Measurements from ENCODE around the gene SLC6A20.

Gene SLC6A20

DNA sequence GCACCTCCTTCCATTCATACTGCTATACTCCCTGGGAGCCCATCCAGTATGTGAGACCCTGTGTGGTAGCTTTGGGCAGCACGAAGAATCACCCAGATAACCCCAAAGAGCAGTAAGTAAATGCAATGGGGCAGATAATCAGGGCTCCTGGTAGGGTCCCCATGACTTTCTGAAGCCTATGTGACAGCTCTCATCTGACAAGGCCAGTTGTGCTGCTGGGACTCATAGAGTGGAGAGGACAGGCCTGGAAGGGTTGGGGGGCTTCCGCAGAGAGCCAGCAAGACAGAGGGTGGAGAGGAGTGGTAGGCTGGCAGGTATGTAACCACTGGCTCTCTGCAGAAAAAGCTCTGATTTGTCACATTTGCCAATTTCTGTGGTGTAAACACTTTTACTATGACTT lies 3.2 kb upstream of the SLC6A20 start:
- DNase-seq, result no peak

GRCh38 chr3:45798034-45798433 lies 1.7 kb upstream of the SLC6A20 start:
- DNase-seq, result no peak

GRCh38 chr3:45796902-45797637 lies 734 bp upstream of the SLC6A20 start:
- no peak for DNase-seq

DNA sequence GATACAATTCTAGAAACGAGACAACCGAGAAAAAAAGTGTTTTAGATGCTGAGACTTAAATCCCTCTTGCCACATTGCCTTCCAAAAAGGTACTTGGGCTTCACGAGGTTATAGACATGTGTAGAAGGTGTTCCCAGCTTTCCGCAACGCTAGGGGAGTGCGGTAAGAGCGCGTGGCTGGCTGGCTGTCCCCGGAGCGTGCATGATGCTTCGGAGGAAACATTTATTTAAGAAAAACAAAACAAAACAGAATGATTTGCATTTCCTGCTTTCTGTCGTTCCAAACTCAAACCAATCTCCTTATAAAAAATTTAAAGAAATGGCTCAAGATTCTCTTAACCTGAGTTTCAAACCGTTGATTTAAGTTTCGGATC lies 841 bp downstream of the SLC6A20 start:
- DNase-seq, result no peak

DNA sequence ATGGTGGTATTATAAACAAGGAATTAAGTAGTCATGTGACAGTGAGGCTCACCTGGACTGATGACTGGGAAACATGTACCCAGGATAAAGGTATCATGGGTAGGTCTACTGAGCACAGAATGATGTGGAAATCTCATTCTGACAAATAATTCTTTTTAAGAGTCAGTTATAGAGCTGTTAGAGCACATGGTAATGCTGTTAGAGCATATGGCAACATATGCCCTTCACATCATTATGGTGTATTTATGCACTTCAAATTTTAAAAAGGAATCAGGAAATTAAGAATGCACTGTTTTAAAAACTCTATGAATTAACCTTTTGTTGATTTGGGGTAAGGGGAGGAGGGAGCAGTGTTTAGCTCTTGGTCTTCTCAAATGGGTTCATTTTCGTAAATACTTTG lies 1.7 kb downstream of the SLC6A20 start:
- no peak for DNase-seq

DNA sequence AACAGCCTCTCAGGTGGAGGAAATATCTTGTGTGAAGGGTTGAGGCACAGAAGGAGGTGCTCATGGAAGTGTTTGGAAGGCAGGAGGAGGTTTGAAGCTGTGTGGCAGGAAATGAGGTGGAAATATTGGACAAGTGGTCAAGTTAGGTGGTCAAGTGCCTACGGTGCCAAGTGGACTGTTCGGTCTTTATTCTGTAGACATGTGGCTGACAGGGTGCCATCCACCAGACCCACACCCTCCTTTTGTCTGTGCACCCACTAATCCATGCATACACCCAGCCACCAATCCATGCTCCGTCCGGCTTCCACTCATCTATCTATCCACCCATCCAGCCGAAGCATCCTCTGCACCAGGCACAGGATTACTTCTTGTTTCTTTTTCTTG lies 2.2 kb downstream of the SLC6A20 start:
- no peak for DNase-seq

DNA sequence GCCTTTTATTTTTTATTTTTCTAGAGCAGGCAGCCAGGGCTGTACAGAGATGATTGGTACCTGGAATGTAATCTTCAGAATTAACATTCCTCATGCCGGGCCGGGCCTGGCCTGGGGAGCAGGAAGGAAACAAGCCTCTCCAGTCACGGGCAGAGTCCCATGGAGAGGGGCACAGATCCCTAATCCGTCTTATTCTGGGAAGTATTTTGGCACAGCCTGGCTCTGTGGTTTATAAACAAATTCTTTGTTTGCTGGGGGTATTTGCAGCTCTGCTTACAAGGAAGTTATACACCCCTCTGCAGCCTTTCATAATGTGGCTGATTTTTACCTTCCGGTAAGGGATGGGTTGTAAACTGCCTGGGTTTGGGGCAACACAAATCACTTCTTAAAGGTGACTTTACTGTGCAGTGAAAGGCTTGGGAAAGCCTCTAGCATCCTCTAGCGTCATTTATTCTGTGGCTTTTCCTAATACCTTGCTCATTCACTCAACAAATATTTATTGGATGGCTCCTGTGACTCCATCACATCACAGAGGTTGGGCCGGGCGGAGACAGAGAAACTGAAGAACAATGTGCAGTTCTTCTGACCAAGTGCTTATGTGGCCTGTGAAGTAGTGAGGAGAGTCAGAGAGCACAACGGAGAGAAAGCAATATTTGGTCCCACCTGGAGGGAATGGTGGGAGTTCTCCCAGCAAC lies 2.7 kb downstream of the SLC6A20 start:
- DNase-seq, result no peak

- DNase-seq, result no peak
Measured at GRCh38 chr3:45792516-45793172, 3.7 kb downstream of the SLC6A20 start.

- DNase-seq, result no peak
Measured at GRCh38 chr3:45792036-45792435, 4.3 kb downstream of the SLC6A20 start.

DNA sequence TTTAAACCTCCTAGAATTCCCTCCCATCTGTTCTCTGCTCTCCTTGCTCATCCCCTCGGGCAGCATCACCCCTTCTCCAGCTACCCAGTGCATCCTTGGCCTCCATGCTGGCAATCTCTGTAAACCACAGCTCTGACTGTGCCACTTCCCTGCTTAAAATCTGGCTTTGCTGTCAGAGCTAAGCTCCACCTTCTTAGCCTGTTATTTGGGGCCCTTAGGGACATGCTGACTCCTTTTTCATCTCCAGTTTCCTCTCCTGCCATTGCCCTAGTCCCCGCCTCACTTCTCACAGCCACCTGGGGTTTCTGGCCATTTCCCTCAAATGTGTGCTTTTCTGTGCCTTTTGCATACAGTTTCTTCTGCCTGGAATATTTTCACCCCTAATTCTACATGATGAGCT lies 5.7 kb downstream of the SLC6A20 start:
- DNase-seq, result no peak

GRCh38 chr3:45789235-45789812 lies 7.0 kb downstream of the SLC6A20 start:
- no peak for DNase-seq

GRCh38 chr3:45787551-45787950 lies 8.8 kb downstream of the SLC6A20 start:
- no peak for DNase-seq

DNA sequence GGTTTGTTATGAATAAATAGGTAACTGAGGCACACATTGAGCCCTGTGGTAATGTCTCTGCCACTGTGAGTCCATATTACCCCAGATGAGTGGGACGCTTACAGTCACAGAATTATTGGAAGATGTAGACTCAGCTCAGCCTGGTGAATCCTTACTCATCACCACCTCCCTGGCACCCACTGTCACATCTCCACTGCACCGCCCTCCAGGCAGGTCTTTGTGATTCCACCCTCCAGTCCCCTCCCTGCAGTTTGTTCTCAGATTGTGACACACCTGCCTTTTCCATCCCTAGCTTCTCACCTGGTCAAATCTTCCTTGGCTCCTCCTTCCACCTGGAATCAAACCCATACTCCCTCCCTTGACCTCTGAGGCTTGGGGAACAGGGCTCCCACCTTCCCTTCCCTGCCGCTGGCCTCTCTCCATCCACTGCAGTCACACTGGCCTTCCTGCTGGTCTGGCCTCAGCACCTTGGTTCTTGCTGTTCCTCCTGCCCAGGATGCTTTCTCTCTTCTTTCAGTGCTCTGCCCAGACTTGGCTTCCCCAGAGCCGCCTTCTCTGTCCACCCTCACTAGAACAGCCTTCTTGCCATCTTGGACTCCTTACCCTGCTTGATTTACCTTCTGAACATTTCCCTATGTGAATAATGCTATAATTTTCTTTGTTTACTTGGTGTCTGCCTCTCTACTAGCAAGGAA lies 9.4 kb downstream of the SLC6A20 start:
- DNase-seq, result no peak

DNA sequence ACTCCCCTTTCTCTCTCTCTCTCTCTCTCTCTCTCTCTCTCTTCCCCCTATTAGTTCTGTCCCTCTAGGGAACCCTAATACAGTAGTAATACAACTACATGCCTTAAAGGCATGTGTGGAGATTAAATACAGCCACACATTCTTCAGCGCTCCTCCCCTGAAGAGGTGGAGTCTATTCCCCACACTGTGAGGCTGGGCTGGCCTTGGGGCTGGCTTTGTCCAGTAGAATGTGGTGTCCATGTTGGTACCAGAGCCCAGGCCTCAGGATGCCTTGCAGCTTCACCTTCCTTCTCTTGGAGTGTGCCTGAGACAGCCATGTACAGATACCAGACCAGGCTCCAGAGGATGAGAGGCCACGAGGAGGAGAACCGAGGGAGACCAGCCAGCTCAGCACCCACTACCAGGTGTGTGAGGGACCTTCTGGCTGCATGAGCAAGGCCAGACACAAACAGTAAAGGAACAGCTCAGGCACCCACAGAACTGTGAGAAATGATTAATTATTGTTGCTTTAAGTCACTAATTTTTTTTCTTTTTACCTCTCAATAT lies 10.7 kb downstream of the SLC6A20 start:
- DNase-seq, result no peak

- no peak for DNase-seq
Measured at GRCh38 chr3:45783667-45784066, 12.7 kb downstream of the SLC6A20 start.

- DNase-seq, result no peak
Measured at GRCh38 chr3:45782381-45782780, 14.0 kb downstream of the SLC6A20 start.

DNA sequence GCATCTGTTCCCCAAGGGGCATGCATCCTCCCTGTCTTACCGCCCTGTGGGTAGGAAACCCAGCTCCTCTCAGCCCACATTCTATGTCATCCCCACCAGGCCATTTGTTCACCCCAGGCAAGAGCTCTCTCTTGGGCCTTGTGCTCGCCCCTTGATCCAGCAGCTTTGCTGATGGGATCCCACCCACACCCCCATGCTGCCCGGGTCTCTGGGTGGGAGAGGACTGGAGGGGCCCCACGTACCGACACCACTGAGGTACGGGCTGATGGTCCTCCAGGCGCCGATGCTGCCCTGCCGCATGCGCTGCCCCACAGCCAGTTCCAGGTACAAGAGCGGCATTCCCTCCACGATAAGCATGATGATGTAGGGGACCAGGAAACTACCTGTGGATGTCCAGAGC lies 14.5 kb downstream of the SLC6A20 start:
- DNase-seq, result no peak

- no peak for DNase-seq
Measured at GRCh38 chr3:45781271-45781670, 15.1 kb downstream of the SLC6A20 start.

DNA sequence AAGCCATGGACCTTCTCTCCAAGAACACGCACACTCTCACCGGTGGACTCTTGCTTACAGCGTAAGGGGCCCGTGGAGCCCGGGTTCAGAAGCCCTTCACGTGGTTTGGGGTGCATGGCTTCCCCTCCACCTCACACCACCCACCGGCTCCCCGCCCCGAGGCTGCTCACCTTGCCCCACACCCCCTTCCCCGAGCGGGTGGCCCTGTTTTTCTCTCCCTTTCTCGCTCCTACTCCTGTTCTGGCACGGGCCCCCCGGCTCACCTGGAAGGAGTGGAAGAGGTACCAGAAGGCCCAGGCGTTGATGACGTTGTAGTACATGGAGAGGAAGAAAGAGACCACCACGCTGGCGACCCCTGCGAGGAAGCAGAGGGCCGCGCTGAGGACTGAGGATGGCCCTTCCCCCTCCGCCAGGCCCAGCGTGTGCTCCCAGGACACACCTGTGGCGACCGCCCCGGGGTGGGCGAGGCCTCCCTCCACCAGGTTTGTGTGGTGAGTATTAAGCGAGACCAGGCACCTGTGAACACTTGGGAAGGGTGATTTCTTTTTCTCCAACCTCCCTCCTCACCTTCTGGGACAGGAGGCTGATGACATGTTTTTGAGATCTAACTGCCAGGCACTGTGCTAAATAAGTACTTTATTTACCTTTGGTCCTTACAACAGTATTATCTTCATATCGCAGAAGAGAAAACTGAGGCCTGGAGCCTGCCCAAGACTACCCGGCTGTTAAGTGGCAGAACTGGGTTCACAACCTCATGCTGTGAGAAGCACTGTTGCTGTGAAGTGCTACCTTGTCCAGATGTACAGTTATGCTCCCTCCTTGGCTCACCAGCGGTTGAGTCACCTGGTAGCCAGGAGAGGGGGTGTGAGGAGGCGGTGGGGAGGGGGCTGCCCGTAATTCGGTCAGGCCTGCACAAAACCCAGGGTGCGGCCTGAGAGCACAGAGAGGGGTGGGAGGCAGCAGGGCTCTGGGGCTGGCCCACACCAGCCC lies 16.3 kb downstream of the SLC6A20 start:
- DNase-seq, result no peak

- DNase-seq, result no peak
Measured at GRCh38 chr3:45778761-45779201, 17.6 kb downstream of the SLC6A20 start.

- DNase-seq, result no peak
Measured at GRCh38 chr3:45777746-45778386, 18.5 kb downstream of the SLC6A20 start.
